Measurements from ENCODE around the gene NSUN6.
"Not testable (repeated sequence)": the region's sequence is repeated elsewhere in the genome, so short reads cannot be mapped to it uniquely, and the experiment has no call there.

The NSUN6 gene

GRCh38 chr10:18659125-18659818, 7.9 kb upstream of the NSUN6 start, which contains the start of gene ARL5B:
TSS of gene ARL5B (plus strand) at chr10:18659431. CDS start at chr10:18659638, 207 bp downstream.
- DNase-seq (ENCODE audit: low spot score) = peak; percentile 97

GRCh38 chr10:18658271-18659124, 7.1 kb upstream of the NSUN6 start:
- DNase-seq (ENCODE audit: low spot score) = peak; percentile 42

- no peak for DNase-seq (ENCODE audit: low spot score)
Observed at GRCh38 chr10:18656724-18657123, 5.3 kb upstream of the NSUN6 start.

- no peak for DNase-seq (ENCODE audit: low spot score)
Observed at GRCh38 chr10:18653112-18653511, 1.7 kb upstream of the NSUN6 start.

GRCh38 chr10:18650404-18650997, 886 bp downstream of the NSUN6 start:
- peak; percentile 25 for DNase-seq (ENCODE audit: low spot score)

GRCh38 chr10:18649364-18649959, 1.9 kb downstream of the NSUN6 start:
- DNase-seq (ENCODE audit: low spot score) = peak; percentile 28

GRCh38 chr10:18647945-18648344, 3.4 kb downstream of the NSUN6 start:
- no peak for DNase-seq (ENCODE audit: low spot score)

- DNase-seq (ENCODE audit: low spot score) = no peak
Observed at GRCh38 chr10:18647151-18647550, 4.2 kb downstream of the NSUN6 start.

- DNase-seq (ENCODE audit: low spot score) = not testable (repeated sequence)
Observed at GRCh38 chr10:18639719-18640118, 11.7 kb downstream of the NSUN6 start.

GRCh38 chr10:18637400-18637799, 14.0 kb downstream of the NSUN6 start:
- not testable (repeated sequence) for DNase-seq (ENCODE audit: low spot score)

- DNase-seq (ENCODE audit: low spot score) = no peak
Observed at GRCh38 chr10:18635995-18636394, 15.4 kb downstream of the NSUN6 start.

GRCh38 chr10:18632500-18632899, 18.9 kb downstream of the NSUN6 start:
- not testable (repeated sequence) for DNase-seq (ENCODE audit: low spot score)

GRCh38 chr10:18627452-18628018, 23.9 kb downstream of the NSUN6 start:
- DNase-seq (ENCODE audit: low spot score) = peak; percentile 44

- DNase-seq (ENCODE audit: low spot score) = no peak
Observed at GRCh38 chr10:18625886-18626285, 25.5 kb downstream of the NSUN6 start.

- not testable (repeated sequence) for DNase-seq (ENCODE audit: low spot score)
Observed at GRCh38 chr10:18623671-18624070, 27.7 kb downstream of the NSUN6 start.

GRCh38 chr10:18620856-18621255, 30.5 kb downstream of the NSUN6 start:
- DNase-seq (ENCODE audit: low spot score) = no peak

- no peak for DNase-seq (ENCODE audit: low spot score)
Observed at GRCh38 chr10:18619016-18619415, 32.4 kb downstream of the NSUN6 start.

GRCh38 chr10:18616337-18616736, 35.0 kb downstream of the NSUN6 start:
- DNase-seq (ENCODE audit: low spot score) = no peak

- no peak for DNase-seq (ENCODE audit: low spot score)
Observed at GRCh38 chr10:18615618-18616017, 35.8 kb downstream of the NSUN6 start.

GRCh38 chr10:18611168-18611567, 40.2 kb downstream of the NSUN6 start:
- no peak for DNase-seq (ENCODE audit: low spot score)

- DNase-seq (ENCODE audit: low spot score) = peak; percentile 44
Observed at GRCh38 chr10:18610517-18610916, 40.9 kb downstream of the NSUN6 start.

- no peak for DNase-seq (ENCODE audit: low spot score)
Observed at GRCh38 chr10:18608596-18608995, 42.8 kb downstream of the NSUN6 start.

Measured in RKO (cell line).